Tibial artery (tissue), 4 donors: ENCODE results near the gene SRSF11.
"Not testable (repeated sequence)": the region's sequence is repeated elsewhere in the genome, so short reads cannot be mapped to it uniquely, and the experiment has no call there.

Experiments
- DNase-seq, 2 donors: peaks; one replicate each; pipeline ENCODE4 v3.0.0-alpha.2; 2019
- H3K27ac ChIP-seq, 2 donors: fragments of 200-600 bp; sonication (generic) in 1 of 2; 1 replicate in 1 of 2; 2 replicates in 1 of 2; pipeline ENCODE4 v1.5.1; 2018 to 2019; ENCODE audit warnings: mild to moderate bottlenecking in 1 of 2
- H3K27me3 ChIP-seq, 2 donors: fragments of 200-600 bp; sonication (generic) in 1 of 2; one replicate each; pipeline versions ENCODE4 v1.5.1 to v1.6.0; 2016 to 2019
- H3K36me3 ChIP-seq, 3 donors: fragments of 200-600 bp; sonication (generic) in 2 of 3; one replicate each; pipeline ENCODE4 v1.5.1; 2016 to 2019; ENCODE audit warnings: mild to moderate bottlenecking in 2 of 3
- H3K4me1 ChIP-seq, 4 donors: fragments of 200-600 bp; sonication (generic) in 2 of 4; 1 replicate in 3 of 4; 2 replicates in 1 of 4; pipeline ENCODE4 v1.5.1; 2016 to 2019
- H3K4me3 ChIP-seq, 2 donors: fragments of 200-600 bp; sonication (generic) in 1 of 2; 1 replicate in 1 of 2; 2 replicates in 1 of 2; pipeline ENCODE4 v1.5.1; 2018 to 2019; ENCODE audit warnings: mild to moderate bottlenecking in 2 of 2
- H3K9me3 ChIP-seq, 3 donors: fragments of 200-600 bp; sonication (generic) in 1 of 3; one replicate each; pipeline ENCODE4 v1.5.1; 2016 to 2019
- intact Hi-C: fragments of 100-400 bp; cut with DNase I; formaldehyde crosslinking; loops from one replicate; pipeline ENCODE4 v1.15.0; 2023; ENCODE audit warnings: low total_unique reads
- TF ChIP-seq, protein P1 (sequence below), 2 experiments: fragments of 200-600 bp in 1 of 2; fragments of 450-650 bp in 1 of 2; IDR thresholded peaks; one replicate each; pipeline ENCODE4 v1.5.1; 2017 to 2019; ENCODE audit warnings: antibody characterized with exemption in 2 of 2, mild to moderate bottlenecking in 1 of 2, moderate library complexity in 1 of 2

The SRSF11 gene, protein sequence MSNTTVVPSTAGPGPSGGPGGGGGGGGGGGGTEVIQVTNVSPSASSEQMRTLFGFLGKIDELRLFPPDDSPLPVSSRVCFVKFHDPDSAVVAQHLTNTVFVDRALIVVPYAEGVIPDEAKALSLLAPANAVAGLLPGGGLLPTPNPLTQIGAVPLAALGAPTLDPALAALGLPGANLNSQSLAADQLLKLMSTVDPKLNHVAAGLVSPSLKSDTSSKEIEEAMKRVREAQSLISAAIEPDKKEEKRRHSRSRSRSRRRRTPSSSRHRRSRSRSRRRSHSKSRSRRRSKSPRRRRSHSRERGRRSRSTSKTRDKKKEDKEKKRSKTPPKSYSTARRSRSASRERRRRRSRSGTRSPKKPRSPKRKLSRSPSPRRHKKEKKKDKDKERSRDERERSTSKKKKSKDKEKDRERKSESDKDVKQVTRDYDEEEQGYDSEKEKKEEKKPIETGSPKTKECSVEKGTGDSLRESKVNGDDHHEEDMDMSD

DNA sequence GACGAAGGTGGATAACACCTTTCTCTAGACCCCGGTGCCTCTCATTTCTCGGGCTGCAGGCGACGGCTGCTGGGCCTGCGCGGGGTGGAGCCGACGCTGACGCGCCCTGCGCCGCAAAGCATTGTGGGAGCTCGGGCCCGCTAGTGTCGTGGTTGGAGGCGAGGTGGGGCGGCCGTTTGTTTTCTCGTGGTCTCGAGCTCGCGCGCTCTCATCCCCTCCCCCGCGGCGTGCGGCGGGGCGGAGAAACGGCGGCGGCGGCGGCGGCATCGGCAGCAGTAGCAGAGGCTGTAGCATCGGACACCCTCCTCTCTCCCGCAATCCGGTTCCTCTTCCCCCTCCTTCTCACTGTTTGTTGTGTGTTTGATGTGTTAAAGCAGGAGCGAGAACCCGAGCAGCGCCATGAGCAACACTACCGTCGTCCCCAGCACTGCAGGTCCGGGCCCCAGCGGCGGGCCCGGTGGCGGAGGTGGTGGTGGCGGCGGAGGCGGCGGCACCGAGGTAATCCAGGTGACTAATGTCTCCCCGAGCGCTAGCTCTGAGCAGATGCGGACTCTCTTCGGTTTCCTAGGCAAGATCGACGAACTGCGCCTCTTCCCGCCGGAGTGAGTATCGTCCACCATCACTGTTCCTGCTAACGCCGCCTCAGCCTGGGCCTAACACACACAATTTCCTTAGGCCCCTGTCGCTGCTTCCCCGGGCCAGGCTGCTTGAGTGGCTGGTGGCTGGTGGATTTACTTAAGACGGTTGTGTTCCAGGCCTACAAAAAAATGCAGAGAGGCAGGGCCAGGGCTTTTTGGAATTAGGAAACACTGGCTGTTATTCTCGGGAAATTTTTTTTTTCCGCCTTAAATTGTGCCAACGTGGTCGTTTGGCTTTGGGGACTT lies at the start of gene SRSF11:
TSS of gene SRSF11 (plus strand) at position 143 of the 884 bp plus-strand sequence. CDS start at position 400, 257 bp downstream.
- H3K9me3 ChIP-seq, result no peaks in the 10 kb centered on the region
- peak within 1 kb of the TSS; percentile 93 to 98 for H3K27ac ChIP-seq
- peaks cover 3 to 24% (median 7%) of the 10 kb centered on the region in 3 donors for H3K36me3 ChIP-seq
- no peaks in the 10 kb centered on the region for H3K27me3 ChIP-seq
- peak within 1 kb of the TSS; percentile 74 to 81 for H3K4me3 ChIP-seq
- intact Hi-C loops, result loop anchor here (10.0 kb wide), 2 partner anchors 123 to 193 kb away; partner anchors contain the start of gene CTH
- H3K4me1 ChIP-seq, result peaks cover 0 to 50% (median 28%) of the 10 kb centered on the region in 4 donors
- DNase-seq, result peak; percentile 96 to 98
- TF ChIP-seq, protein P1, sequence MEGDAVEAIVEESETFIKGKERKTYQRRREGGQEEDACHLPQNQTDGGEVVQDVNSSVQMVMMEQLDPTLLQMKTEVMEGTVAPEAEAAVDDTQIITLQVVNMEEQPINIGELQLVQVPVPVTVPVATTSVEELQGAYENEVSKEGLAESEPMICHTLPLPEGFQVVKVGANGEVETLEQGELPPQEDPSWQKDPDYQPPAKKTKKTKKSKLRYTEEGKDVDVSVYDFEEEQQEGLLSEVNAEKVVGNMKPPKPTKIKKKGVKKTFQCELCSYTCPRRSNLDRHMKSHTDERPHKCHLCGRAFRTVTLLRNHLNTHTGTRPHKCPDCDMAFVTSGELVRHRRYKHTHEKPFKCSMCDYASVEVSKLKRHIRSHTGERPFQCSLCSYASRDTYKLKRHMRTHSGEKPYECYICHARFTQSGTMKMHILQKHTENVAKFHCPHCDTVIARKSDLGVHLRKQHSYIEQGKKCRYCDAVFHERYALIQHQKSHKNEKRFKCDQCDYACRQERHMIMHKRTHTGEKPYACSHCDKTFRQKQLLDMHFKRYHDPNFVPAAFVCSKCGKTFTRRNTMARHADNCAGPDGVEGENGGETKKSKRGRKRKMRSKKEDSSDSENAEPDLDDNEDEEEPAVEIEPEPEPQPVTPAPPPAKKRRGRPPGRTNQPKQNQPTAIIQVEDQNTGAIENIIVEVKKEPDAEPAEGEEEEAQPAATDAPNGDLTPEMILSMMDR (IDR thresholded peaks at IDR 0.05), result peak in 1 of 2 experiments; percentile 18

DNA sequence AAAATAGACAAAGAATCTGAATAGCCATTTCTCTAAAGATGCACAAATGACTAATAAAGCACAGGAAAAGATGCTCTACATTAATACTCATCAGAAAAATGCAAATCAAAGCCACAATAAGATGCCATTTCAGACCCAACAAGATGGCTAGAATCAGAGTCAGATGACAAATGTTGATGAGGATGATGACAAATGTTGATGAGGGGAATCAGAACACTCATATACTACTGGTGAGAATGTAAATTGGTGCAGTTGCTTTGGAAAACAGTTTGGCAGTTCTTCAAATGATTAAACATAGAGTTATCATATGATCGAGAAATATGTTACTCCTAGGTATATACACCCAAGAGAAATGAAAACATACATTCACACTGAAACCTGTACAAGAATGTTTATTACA lies 49.7 kb upstream of the SRSF11 start:
- intact Hi-C loops, result no loop called here
- TF ChIP-seq, protein P1 (IDR thresholded peaks at IDR 0.05), result no peak

DNA sequence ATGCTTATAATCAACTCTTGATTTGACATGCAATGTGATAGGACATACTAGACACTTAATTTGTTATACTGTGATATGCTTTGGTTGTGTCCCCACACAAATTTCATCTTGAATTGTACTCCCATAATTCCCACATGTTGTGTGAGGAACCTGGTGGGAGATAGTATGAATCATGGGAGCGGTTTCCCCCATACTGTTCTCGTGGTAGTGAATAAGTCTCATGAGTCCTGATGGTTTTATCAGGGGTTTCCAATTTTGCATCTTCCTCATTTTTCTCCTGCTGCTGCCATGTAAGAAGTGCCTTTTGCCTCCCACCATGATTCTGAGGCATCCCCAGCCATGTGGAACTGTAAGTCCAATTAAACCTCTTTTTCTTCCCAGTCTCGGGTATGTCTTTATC lies 36.0 kb upstream of the SRSF11 start:
- H3K4me1 ChIP-seq, H3K4me3 ChIP-seq, DNase-seq, intact Hi-C loops, H3K9me3 ChIP-seq, H3K27me3 ChIP-seq, H3K27ac ChIP-seq: not testable (repeated sequence)
- H3K36me3 ChIP-seq, result peaks cover 0 to 22% (median 14%) of the 10 kb centered on the region in 3 donors

More for the DNA sequence above, 49.7 kb upstream of the SRSF11 start:
- peaks cover 0 to 23% (median 10%) of the 10 kb centered on the region in 3 donors for H3K36me3 ChIP-seq
- no peaks in the 10 kb centered on the region for H3K9me3 ChIP-seq
- DNase-seq, result no peak
- no peaks in the 10 kb centered on the region for H3K4me1 ChIP-seq
- H3K27ac ChIP-seq, result no peak overlapping the region
- no peaks in the 10 kb centered on the region for H3K27me3 ChIP-seq
- H3K4me3 ChIP-seq, result no peak overlapping the region

DNA sequence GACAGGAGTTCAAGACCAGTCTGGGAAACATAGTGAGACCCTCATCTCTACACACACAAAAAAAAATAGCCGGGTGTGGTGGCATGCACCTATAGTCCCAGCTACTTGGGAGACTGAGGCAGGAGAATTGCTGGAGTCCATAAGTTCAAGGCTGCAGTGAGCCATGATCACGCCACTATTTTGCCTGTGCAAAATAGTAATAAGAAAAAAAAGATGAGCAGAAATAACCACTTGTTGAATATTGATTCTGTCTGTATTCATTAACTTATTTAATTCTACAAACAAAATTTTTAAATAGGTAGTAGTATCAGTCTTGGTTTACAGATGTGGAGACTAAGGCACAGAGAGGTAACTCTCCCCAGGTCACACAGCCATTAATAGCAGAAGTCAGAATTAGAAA lies 32.7 kb upstream of the SRSF11 start:
- Histone ChIP-seq H3K27ac (no peak overlapping the region), H3K36me3 (peaks cover 0 to 12% (median 7%) of the 10 kb centered on the region in 3 donors), H3K4me3 (no peak overlapping the region), H3K27me3 (no peaks in the 10 kb centered on the region), H3K9me3 (no peaks in the 10 kb centered on the region), H3K4me1 (no peaks in the 10 kb centered on the region)
- intact Hi-C loops, result no loop called here
- TF ChIP-seq, protein P1 (IDR thresholded peaks at IDR 0.05), result no peak
- DNase-seq, result no peak

DNA sequence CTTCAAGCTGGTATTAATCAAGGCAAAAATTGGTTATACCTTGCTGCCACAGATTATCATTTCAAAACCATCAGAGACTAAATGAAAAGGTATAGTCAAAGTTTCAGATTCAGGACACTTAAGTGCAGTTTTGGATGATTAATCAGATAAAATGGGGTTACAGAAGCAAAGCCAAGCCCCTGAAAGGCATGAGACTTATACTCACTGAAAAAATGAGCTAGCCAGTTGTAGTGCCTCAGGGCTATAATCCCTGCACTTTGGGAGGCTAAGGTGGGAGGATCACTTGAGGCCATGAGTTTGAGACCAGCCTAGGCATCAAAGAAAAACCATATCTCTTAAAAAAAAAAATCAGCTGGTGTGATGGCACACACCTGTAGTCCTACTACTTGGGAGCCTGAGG lies 31.0 kb upstream of the SRSF11 start:
- H3K9me3 ChIP-seq, result no peaks in the 10 kb centered on the region
- H3K4me1 ChIP-seq, result no peaks in the 10 kb centered on the region
- intact Hi-C loops, result no loop called here
- H3K4me3 ChIP-seq, result no peak overlapping the region
- TF ChIP-seq, protein P1 (IDR thresholded peaks at IDR 0.05), result no peak
- no peak overlapping the region for H3K27ac ChIP-seq
- no peak for DNase-seq
- peaks cover 0 to 4% (median 3%) of the 10 kb centered on the region in 3 donors for H3K36me3 ChIP-seq
- H3K27me3 ChIP-seq, result no peaks in the 10 kb centered on the region

DNA sequence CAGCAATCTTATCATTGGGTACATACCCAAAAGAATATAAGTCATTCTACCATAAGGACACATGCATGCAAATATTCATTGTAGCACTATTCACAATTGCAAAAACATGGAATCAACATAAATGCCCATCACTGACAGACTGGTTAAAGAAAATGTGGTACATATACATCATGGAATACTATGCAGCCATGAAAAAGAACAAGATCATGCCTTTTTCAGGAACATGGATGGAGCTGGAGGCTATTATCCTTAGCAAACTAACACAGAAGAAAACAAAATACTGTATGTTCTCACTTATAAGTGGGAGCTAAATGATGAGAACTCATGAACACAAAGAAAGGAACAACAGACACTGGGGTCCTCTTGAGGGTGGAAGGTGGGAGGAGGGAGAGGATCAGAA lies 28.7 kb upstream of the SRSF11 start:
- H3K36me3 ChIP-seq, H3K9me3 ChIP-seq, H3K4me3 ChIP-seq, H3K4me1 ChIP-seq, intact Hi-C loops, H3K27me3 ChIP-seq, DNase-seq, H3K27ac ChIP-seq: not testable (repeated sequence)
